GM12891 (cell line): Measurements from ENCODE around the gene PADI3.
"Not testable (repeated sequence)": the region's sequence is repeated elsewhere in the genome, so short reads cannot be mapped to it uniquely, and the experiment has no call there.

ENCODE experiments used
- DNase-seq: peaks from one replicate; pipeline ENCODE4 v3.0.0; 2011; ENCODE audit warnings: low spot score; ENCODE audit not compliant: insufficient read length
- FAIRE-seq: peaks from 2 replicates; lab custom pipeline; 2011; peaks lifted over from hg19 to GRCh38; lab: Jason Lieb, UNC
- PAX5 ChIP-seq: IDR thresholded peaks from 2 replicates; pipeline ENCODE4 v1.6.1; 2011; ENCODE audit warnings: low read length, moderate library complexity, mild to moderate bottlenecking; ENCODE audit not compliant: insufficient read depth, severe bottlenecking
- POLR2A ChIP-seq: IDR thresholded peaks from 2 replicates; pipeline ENCODE4 v1.6.1; 2011; ENCODE audit warnings: low read depth, low read length, control low read depth
- POLR2AphosphoS5 ChIP-seq: IDR thresholded peaks from 2 replicates; pipeline ENCODE4 v1.6.1; 2011; ENCODE audit warnings: low read depth, low read length, control low read depth
- POU2F2 ChIP-seq: IDR thresholded peaks from 2 replicates; pipeline ENCODE4 v1.6.1; 2011; ENCODE audit warnings: low read depth, mild to moderate bottlenecking, control low read depth, low read length, moderate library complexity
- SPI1 ChIP-seq: IDR thresholded peaks from 2 replicates; pipeline ENCODE4 v1.6.1; 2011; ENCODE audit warnings: low read depth, low read length, control low read depth
- TAF1 ChIP-seq: IDR thresholded peaks from 2 replicates; pipeline ENCODE4 v1.6.1; 2011; ENCODE audit warnings: low read depth, low read length, control low read depth

PADI3 gene

DNA sequence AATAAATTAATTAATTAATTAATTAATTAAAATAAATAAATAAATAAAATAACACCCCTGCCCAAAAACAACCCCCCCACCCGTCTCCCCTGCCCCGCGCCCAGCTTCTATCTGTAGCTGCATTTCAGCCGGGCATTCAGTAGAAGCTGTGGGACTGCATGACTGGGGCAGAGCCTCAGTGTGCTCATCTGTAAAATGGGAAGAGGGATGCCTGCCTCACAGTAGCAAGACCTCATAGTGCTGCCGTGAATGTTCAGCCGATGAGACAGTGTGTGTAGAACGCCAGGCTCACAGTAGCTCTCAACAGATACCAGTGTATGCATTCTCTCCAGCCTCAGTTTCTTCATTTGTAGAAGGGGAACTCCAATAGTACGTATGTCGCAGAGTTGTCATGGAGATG, 67.8 kb downstream of the PADI3 start:
- DNase-seq: no peak
- TF ChIP-seq PAX5 (no peak), TAF1 (no peak), POU2F2 (no peak), POLR2A (no peak)
- FAIRE-seq: no peak

- TF ChIP-seq PAX5 (no peak), POLR2A (no peak), SPI1 (no peak), POU2F2 (no peak), POLR2AphosphoS5 (no peak), TAF1 (no peak)
- FAIRE-seq (no peak), DNase-seq (no peak)
These were observed 69.4 kb downstream of the PADI3 start for GRCh38 chr1:17318262-17318661.

DNA sequence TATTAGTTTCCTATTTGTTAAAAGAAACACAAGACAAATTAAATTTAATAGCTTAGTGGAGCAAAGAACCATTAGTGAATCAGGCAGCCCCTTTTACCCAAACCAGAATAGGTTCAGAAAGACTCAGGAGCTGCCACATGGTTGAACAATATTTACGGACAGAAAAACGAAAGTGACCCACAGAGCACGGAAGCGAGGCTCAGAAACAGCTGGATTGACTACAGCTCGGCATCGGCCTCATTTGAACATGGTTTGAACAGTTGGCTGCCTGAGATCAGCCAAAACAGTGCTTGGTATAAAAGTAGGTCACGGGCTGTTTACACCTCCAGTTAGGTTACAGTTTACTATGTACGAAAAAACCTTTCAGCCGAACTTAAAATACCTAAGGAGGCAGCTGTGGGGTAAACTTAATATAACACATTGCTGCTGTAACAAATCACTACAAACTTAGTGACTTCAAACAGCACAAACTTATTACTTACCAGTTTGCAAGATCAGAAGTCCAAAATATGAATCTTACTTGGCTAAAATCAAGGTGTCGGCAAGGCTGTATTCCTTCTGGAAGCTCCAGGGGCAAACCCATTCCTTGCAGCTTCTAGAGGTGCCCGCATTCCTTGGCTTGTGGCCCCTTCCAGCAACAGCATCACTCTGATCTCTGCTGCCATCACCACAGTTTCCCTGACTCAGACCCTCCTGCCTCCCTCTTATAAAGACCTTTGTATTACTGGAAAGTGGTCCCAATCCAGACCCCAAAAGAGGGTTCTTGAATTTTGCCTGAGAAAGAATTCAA, 70.9 kb downstream of the PADI3 start:
- DNase-seq (no peak), FAIRE-seq (no peak)
- TF ChIP-seq POLR2AphosphoS5 (no peak), POLR2A (no peak), POU2F2 (no peak), SPI1 (no peak), TAF1 (no peak), PAX5 (no peak)

DNA sequence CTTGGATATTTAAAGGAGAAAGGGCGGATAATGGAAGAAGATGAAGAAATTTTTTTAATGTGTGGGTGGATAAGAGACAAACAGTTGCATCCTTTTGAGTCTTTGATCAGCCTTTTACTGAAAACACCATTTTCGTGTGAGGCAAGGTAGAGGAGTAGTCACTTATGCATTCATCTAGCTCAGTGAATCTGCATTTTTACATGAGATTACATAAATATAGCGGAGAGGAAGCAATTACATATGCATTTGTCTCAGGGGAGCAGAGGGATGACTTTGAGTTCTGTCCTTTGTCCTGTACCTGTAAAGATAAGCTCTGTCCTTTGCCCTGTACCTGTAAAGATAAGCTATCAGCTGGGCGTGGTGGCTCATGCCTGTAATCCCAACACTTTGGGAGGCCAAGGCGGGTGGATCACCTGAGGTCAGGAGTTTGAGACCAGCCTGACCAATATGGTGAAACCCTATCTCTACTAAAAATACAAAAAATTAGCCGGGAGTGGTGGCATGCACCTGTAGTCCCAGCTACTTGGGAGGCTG, 73.0 kb downstream of the PADI3 start:
- DNase-seq, FAIRE-seq: not testable (repeated sequence)

GRCh38 chr1:17328855-17329254, 80.0 kb downstream of the PADI3 start:
- TF ChIP-seq POLR2A (no peak), SPI1 (no peak), POU2F2 (no peak), TAF1 (no peak), PAX5 (no peak), POLR2AphosphoS5 (no peak)
- DNase-seq: no peak
- FAIRE-seq: no peak

DNA sequence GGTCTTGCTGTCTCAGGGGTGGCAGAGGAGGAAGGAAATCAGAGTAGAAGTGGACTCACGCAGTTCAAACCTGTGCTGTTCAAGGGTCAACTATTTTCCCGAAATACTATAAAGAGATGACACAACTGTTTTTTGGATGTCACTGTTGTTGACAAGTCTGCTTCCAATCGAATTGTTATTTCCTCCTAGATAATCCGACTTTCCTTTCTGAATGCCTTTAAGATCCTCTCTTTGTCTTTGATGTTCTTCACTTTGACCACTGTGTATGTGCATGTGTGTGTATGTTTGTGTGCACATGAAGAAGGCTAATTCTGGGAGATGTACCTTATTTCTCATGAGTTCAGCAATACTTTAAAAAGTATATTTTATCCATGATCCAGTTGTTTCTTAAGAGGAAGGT, 80.7 kb downstream of the PADI3 start:
- FAIRE-seq: no peak
- no peak for TF ChIP-seq POU2F2
- TF ChIP-seq PAX5: no peak
- DNase-seq: no peak

GRCh38 chr1:17330856-17331255, 82.0 kb downstream of the PADI3 start:
- DNase-seq: no peak
- no peak for TF ChIP-seq TAF1
- no peak for TF ChIP-seq SPI1
- FAIRE-seq: no peak

DNA sequence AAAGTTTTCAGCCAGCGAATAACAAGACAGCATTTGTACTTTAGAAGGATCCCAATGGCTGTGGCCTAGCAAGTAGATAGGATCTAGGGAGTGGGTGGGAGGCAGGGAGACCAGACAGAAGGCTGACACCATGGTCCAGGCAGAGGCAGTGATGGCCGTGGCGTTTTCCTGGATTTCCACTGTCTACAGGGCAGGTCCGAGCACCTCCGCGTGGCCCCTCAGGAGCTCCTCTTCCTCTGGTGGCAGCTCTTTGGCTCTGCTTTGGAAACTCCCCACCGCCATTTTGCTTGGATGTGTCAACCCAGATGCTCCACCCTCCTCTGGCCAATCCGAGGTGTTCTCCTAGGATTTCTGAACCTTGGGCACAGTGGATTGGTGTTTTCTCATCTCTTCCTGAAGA, 84.2 kb downstream of the PADI3 start:
- DNase-seq: no peak
- TF ChIP-seq PAX5: no peak
- TF ChIP-seq POU2F2: no peak
- no peak for TF ChIP-seq TAF1
- TF ChIP-seq POLR2A: no peak
- no peak for TF ChIP-seq POLR2AphosphoS5
- TF ChIP-seq SPI1: no peak
- FAIRE-seq: no peak
